GM18505 (cell line): Measurements from ENCODE around the gene CSF1R.

Source experiments
- ATAC-seq: cut with Tn5 transposase; IDR thresholded peaks from one replicate; pipeline ENCODE4 v1.9.1; 2021; ENCODE audit not compliant: unreplicated experiment
- POLR2A ChIP-seq: IDR thresholded peaks from 4 replicates; pipeline ENCODE4 v1.6.1; 2011; ENCODE audit warnings: borderline replicate concordance; ENCODE audit not compliant: insufficient read depth, insufficient read length; ENCODE audit errors: extremely low read depth

Gene CSF1R

GRCh38 chr5:150116667-150117400 is 30.5 kb upstream of the CSF1R start:
- ATAC-seq, result no peak

GRCh38 chr5:150114773-150115408 is 28.5 kb upstream of the CSF1R start:
- ATAC-seq, result no peak
- TF ChIP-seq POLR2A, result no peak

More at GRCh38 chr5:150116667-150117400, 30.5 kb upstream of the CSF1R start:
- no peak for TF ChIP-seq POLR2A

- ATAC-seq, result no peak
- no peak for TF ChIP-seq POLR2A
Observed at GRCh38 chr5:150114102-150114641, 27.8 kb upstream of the CSF1R start.

- ATAC-seq, result no peak
Observed at GRCh38 chr5:150113047-150113744, 26.8 kb upstream of the CSF1R start.

GRCh38 chr5:150112201-150113046 is 26.1 kb upstream of the CSF1R start:
- ATAC-seq, result no peak
- TF ChIP-seq POLR2A, result no peak

More at GRCh38 chr5:150113047-150113744, 26.8 kb upstream of the CSF1R start:
- TF ChIP-seq POLR2A, result no peak

GRCh38 chr5:150111122-150111521 is 24.8 kb upstream of the CSF1R start:
- ATAC-seq, result no peak

GRCh38 chr5:150109921-150110320 is 23.6 kb upstream of the CSF1R start:
- no peak for ATAC-seq
- TF ChIP-seq POLR2A, result no peak

More at GRCh38 chr5:150111122-150111521, 24.8 kb upstream of the CSF1R start:
- TF ChIP-seq POLR2A, result no peak

- no peak for ATAC-seq
- TF ChIP-seq POLR2A, result no peak
Observed at GRCh38 chr5:150108711-150109514, 22.6 kb upstream of the CSF1R start.

- no peak for TF ChIP-seq POLR2A
- no peak for ATAC-seq
Observed at GRCh38 chr5:150107909-150108447, 21.6 kb upstream of the CSF1R start.

GRCh38 chr5:150106674-150107426 is 20.5 kb upstream of the CSF1R start:
- no peak for ATAC-seq
- no peak for TF ChIP-seq POLR2A
